Measurements from ENCODE around the gene FHL5.
"Not testable (repeated sequence)": the region's sequence is repeated elsewhere in the genome, so short reads cannot be mapped to it uniquely, and the experiment has no call there.

FHL5 gene

GRCh38 chr6:96611342-96611991 is 48.5 kb downstream of the FHL5 start:
- no peak for DNase-seq

- no peak for DNase-seq
Observed at GRCh38 chr6:96613291-96613999, 50.5 kb downstream of the FHL5 start.

- no peak for DNase-seq
Observed at GRCh38 chr6:96620851-96621250, 57.9 kb downstream of the FHL5 start.

GRCh38 chr6:96621983-96622382 is 59.1 kb downstream of the FHL5 start:
- DNase-seq = no peak

DNA sequence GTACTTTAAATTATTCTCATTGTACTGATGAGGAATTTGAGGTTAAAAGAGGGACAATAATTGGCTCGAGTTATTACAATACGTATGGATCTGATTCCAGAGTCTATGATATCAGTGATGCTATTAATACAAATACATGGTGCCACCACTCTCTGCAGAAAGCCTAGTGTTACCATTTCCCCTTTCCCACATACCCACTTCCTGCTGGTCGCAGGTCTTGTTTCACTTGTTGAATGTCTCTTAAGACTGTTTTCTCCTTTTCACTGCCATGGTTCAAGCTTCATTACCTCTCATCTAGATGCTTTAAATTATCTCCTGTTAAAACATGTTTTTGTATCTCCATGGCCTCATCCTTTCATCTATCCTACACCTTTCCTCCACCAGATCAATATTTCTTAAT is 62.0 kb downstream of the FHL5 start:
- DNase-seq = no peak

DNA sequence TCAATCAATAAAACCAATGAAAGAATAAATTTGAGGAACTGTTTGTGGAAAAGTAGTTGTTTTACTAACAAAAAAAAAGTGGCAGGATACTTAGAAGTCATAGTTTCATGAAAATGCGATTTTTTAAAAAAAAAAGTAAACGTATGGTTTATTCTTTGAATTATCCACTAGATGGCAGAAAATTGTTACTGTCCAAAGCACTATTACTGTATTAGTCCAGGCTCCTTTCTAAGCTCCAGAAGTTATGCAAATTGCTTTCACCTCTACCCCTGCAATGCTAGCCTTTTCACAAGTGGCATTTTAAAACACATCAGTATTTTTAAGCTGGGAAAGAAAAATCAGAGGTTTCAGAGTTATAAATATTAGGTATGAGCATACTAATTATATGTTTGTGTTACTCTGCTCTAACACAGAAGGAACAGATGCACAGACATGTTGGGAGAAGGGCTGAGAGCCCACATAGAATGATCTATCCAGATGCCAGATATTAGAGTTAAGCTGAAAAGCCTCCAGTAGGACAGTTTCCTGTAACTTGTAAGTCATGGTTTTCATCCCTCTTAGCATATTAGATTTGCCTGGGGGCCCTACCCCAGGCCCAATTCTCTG is 63.9 kb downstream of the FHL5 start:
- no peak for DNase-seq

- no peak for DNase-seq
Observed at GRCh38 chr6:96631248-96631647, 68.3 kb downstream of the FHL5 start.

GRCh38 chr6:96637979-96638378 is 75.1 kb downstream of the FHL5 start:
- DNase-seq = not testable (repeated sequence)

- no peak for DNase-seq
Observed at GRCh38 chr6:96645106-96645505, 82.2 kb downstream of the FHL5 start.

DNA sequence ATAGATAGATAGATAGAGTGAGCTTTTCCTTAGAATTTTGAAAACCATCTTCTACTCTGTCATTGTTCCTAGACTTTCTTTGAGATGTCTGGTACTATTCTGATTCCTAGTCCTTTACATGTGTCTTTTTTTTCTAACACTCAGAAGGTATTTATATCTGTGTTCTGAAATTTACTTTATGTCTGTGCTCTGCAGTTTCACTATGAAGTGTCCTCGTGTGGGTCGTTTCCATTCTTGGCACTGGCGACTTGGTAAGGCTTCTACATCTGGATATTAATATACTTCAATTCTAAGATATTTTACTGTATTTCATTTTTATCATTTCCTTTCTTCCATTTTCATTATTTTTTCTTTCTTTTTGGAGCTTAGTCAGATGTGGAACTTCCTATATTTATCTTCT is 87.0 kb downstream of the FHL5 start:
- DNase-seq = no peak

DNA sequence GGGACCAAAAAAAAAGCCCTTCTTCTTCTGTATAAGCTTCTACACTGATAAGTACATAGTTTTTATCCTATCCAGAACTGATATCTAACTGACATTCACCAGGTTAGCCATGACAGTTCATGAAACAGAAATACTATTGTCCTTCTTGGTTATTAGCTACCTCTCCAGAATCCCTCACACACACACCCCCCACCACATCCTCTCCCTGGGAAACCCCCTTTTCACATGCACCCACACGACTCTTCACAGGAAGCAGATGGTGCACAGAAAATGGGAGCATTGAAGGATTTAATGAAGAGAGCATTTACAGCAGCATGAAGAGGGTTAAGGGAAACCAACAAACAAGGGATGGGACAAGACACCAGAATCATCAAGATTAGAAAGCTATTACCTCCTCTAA is 88.9 kb downstream of the FHL5 start:
- peak; percentile 14 for DNase-seq

DNA sequence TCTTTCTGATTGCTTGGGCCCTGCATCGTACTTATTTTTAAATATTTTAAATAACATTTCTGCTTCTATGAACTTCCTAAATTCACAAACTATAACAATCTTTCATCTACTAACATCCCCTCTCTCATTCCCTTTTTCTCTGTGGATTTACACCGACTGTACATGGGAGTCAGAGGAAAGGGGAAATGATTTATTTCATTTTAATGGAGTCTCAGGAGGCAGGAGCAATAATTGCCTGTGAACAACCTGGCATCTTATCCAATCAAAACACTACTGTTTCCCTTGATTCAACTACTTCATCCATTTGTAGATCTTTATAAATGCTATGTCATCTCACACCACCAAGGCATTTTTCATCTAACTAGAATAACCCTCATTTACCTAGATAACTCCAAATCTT is 89.6 kb downstream of the FHL5 start:
- DNase-seq = no peak

- no peak for DNase-seq
Observed at GRCh38 chr6:96653181-96653580, 90.3 kb downstream of the FHL5 start.

DNA sequence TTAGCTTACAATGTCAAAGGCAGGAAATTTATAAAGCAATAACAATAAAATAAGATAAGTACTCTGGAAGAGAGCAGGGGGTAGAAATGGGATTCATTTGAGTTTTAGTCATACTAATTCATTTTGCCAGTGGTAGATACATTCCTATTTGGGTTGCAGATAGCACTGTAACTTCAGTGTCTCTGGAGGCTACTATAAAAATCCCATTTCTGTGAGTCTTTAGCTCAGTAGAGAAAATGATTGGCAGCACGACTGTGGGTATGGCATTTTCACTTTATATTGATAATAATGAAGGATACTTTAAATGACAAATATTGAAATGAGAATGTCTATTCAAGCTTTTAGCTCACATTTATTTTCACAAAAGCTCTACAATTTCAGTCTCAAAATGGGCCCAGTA is 93.6 kb downstream of the FHL5 start:
- no peak for DNase-seq

DNA sequence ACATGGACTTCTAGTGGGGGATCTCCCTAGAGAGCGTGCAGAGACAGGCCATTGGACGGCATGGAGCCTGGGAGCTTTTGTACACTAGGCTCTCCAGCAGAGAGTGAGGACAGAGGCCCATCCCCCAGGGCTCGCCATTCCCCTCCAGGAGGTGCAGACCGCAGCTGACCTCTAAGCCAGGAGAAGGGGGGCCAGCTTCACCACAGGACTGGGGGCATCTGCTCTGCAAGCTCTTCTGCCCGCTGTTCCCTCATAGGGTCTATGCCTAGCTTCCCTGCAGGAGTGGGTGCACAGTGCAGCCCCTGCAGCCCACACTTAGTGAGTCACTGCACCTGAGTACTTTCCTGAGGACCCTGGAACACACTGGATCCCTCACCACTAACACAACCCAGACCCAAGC is 94.4 kb downstream of the FHL5 start:
- DNase-seq = no peak

GRCh38 chr6:96659084-96659845 is 96.3 kb downstream of the FHL5 start:
- DNase-seq = peak; percentile 1

All from activated CD4-positive, alpha-beta T cell treated with anti-CD3 and anti-CD28 coated beads, Interleukin-2, Interleukin-6, amounts not matched to agents 100 ng/mL and 50 ng/mL, durations not matched to agents 16 hours and 8 hours (primary cell).